Osteoblast (primary cell): ENCODE results near the gene ADARB2. TPM values are rescaled to one million over a fixed set of nuclear protein-coding genes. Genes with fewer than 3 reads are reported as not detected.

Experiments used
- DNase-seq: peaks from one replicate; pipeline ENCODE4 v3.0.0; 2011; ENCODE audit warnings: low spot score, mixed read lengths; ENCODE audit not compliant: insufficient read length; ENCODE audit errors: missing footprints
- H2AFZ ChIP-seq: 2 replicates; pipeline ENCODE4 v1.6.0; 2011; ENCODE audit warnings: mild to moderate bottlenecking, low read length
- H3K27ac ChIP-seq: 2 replicates; pipeline ENCODE4 v1.5.1; 2011; ENCODE audit warnings: mild to moderate bottlenecking, low read depth, low read length, moderate library complexity
- H3K27me3 ChIP-seq: 2 replicates; pipeline ENCODE4 v1.6.0; 2012; ENCODE audit warnings: mild to moderate bottlenecking, control low read depth, inconsistent platforms, low read length, moderate library complexity; ENCODE audit not compliant: insufficient read depth
- H3K36me3 ChIP-seq: 2 replicates; pipeline ENCODE4 v1.5.1; 2011; ENCODE audit warnings: mild to moderate bottlenecking, low read length, control low read depth, moderate library complexity; ENCODE audit not compliant: insufficient read depth
- H3K4me1 ChIP-seq: 2 replicates; pipeline ENCODE4 v1.5.1; 2011; ENCODE audit warnings: mild to moderate bottlenecking, low read length, control low read depth, moderate library complexity; ENCODE audit not compliant: insufficient read depth
- H3K4me2 ChIP-seq: 2 replicates; pipeline ENCODE4 v1.6.0; 2011; ENCODE audit warnings: mild to moderate bottlenecking, low read length; ENCODE audit not compliant: insufficient read depth
- H3K4me3 ChIP-seq: fragments of 200-600 bp; sonication (generic); 3 replicates; pipeline ENCODE4 v1.5.1; 2012; ENCODE audit warnings: mild to moderate bottlenecking, low read length, inconsistent platforms; ENCODE audit not compliant: insufficient read depth
- H3K79me2 ChIP-seq: 2 replicates; pipeline ENCODE4 v1.6.0; 2012; ENCODE audit warnings: mild to moderate bottlenecking, low read length, control low read depth, inconsistent platforms; ENCODE audit not compliant: insufficient read depth
- H3K9me3 ChIP-seq: 2 replicates; pipeline ENCODE4 v1.5.1; 2011; ENCODE audit warnings: low read depth, low read length, control low read depth
- H4K20me1 ChIP-seq: 2 replicates; pipeline ENCODE4 v1.6.0; 2012; ENCODE audit warnings: mild to moderate bottlenecking, low read length, control low read depth; ENCODE audit not compliant: insufficient read depth
- total RNA-seq: library from RNA; depleted of rRNA; stranded (reverse); fragments of >200 nt; gene quantifications from 2 replicates; pipeline ENCODE4 v1.2.3, GENCODE V29; 2012
- TF ChIP-seq, protein P1 (sequence below): IDR thresholded peaks from 2 replicates; pipeline ENCODE4 v1.5.1; 2011; ENCODE audit warnings: mild to moderate bottlenecking, low read depth, low read length, moderate library complexity; ENCODE audit errors: extremely low read depth

ADARB2 gene
- total RNA-seq, 1 donor: not detected

DNA sequence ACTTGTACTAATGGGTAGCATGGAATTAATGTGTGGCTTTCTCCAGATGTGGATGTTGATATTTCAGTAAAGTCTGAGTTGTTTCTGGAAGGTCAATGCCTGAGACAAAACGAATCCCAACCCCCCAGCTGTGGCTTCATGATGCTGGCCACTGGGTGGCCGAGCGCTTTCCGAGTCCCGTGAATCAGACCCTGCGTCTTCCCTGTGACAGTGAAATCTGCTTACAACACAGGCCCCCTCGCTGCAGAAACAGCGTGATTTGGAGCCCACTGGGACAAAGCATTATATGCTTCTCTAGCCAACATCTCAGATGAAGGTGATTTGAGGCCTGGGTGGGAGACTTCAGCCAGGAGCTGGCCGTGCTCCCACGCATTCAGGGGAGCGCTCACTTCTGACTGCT is 556.5 kb downstream of the ADARB2 start:
- Histone ChIP-seq H3K27me3 (no peaks in the 10 kb centered on the region), H3K79me2 (no peaks in the 10 kb centered on the region), H3K36me3 (no peaks in the 10 kb centered on the region), H3K9me3 (no peaks in the 10 kb centered on the region), H2AFZ (no peak overlapping the region), H3K4me1 (no peaks in the 10 kb centered on the region), H3K4me3 (no peak overlapping the region), H3K4me2 (no peak overlapping the region), H3K27ac (no peak overlapping the region), H4K20me1 (no peaks in the 10 kb centered on the region)
- DNase-seq: no peak
- TF ChIP-seq, protein P1, sequence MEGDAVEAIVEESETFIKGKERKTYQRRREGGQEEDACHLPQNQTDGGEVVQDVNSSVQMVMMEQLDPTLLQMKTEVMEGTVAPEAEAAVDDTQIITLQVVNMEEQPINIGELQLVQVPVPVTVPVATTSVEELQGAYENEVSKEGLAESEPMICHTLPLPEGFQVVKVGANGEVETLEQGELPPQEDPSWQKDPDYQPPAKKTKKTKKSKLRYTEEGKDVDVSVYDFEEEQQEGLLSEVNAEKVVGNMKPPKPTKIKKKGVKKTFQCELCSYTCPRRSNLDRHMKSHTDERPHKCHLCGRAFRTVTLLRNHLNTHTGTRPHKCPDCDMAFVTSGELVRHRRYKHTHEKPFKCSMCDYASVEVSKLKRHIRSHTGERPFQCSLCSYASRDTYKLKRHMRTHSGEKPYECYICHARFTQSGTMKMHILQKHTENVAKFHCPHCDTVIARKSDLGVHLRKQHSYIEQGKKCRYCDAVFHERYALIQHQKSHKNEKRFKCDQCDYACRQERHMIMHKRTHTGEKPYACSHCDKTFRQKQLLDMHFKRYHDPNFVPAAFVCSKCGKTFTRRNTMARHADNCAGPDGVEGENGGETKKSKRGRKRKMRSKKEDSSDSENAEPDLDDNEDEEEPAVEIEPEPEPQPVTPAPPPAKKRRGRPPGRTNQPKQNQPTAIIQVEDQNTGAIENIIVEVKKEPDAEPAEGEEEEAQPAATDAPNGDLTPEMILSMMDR: no peak

DNA sequence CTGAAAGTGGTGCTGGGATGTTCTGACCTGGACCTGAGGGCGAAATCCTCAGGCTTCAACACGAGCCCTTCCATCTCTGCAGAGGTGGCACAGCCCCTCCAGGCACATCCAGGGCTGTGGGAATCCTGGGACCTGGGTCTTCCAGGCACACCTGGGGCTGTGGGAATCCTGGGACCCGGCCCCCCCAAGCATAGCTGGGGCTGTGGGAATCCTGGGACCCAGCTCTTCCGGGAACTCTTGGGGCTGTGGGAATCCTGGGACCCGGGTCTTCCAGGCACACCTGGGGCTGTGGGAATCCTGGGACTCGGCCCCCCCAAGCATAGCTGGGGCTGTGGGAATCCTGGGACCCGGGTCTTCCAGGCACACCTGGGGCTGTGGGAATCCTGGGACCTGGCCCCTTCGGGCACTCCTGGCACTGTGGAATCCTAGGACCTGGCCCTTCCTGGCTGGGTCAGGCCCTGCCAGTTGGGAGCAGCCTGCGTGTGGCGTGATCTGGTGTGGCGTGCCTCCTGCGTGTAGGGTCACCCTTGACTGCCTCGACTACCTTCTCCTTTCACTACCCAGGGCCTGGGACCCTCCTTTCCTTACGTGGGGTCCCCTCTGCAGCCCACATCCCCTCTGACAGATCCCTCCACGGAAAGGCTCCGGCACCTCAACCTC is 557.1 kb downstream of the ADARB2 start:
- Histone ChIP-seq H3K36me3 (no peaks in the 10 kb centered on the region), H3K79me2 (no peaks in the 10 kb centered on the region), H4K20me1 (no peaks in the 10 kb centered on the region), H3K4me3 (no peak overlapping the region), H3K4me1 (no peaks in the 10 kb centered on the region), H3K27ac (no peak overlapping the region), H3K27me3 (no peaks in the 10 kb centered on the region), H2AFZ (no peak overlapping the region), H3K9me3 (no peaks in the 10 kb centered on the region), H3K4me2 (no peak overlapping the region)
- TF ChIP-seq, protein P1: no peak
- no peak for DNase-seq

DNA sequence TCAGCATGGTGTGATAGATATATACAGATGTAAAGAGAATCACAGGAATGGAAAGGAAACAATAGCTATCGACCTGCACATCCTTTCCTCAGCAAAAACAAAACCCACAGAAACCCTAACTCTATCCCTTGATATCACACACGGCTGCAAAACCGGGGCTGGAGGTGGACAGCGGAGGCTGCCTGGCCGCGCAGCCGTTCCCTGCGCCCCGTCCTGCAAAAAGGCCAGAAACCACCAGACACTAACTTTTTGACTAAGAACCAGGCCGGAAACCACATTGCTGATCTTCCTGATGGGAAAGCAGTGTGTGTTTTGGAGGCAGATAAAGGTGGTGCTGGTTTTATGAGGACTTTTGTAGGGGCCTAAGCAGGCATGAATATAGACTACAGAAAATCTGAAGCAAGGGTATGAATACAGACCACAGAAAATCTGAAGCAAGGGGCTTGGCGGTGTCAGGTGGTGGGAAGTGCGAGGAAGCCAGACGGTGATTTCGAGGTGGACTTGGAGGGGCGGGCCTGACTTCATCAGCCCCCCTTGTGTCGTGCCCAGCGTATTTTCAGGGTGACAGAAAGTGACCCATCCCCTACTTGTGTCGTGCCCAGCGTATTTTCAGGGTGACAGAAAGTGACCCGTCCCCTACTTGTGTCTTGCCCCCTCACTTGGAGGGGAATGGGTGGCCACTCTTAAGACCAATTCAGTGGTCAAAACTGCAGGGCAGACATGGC is 557.8 kb downstream of the ADARB2 start:
- H3K79me2 ChIP-seq: no peaks in the 10 kb centered on the region
- no peaks in the 10 kb centered on the region for H3K36me3 ChIP-seq
- H3K9me3 ChIP-seq: no peaks in the 10 kb centered on the region
- no peaks in the 10 kb centered on the region for H3K4me1 ChIP-seq
- TF ChIP-seq, protein P1: no peak
- no peaks in the 10 kb centered on the region for H4K20me1 ChIP-seq
- H3K4me3 ChIP-seq: no peak overlapping the region
- H2AFZ ChIP-seq: no peak overlapping the region
- no peak overlapping the region for H3K4me2 ChIP-seq
- DNase-seq: no peak
- H3K27me3 ChIP-seq: no peaks in the 10 kb centered on the region
- H3K27ac ChIP-seq: no peak overlapping the region

DNA sequence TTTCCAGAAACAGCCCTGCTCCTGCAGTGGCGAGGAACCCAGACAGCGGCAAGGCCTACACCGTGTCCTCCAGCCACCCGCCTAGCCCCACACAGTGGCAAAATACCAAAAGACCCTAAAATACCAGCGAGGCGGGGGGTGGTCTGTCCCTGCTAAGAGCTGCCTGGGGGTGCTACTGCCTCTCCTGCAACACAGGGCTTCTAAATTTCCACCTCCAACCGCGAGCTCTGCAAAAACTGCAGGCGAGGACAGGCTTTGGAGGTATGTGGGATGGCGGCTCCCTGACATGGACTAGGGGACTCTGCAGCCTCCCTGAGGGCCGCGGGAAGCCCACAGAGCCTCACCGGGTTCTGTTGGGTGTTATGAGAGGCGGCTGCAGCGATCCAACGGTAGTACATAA is 558.8 kb downstream of the ADARB2 start:
- H3K36me3 ChIP-seq: no peaks in the 10 kb centered on the region
- no peak overlapping the region for H2AFZ ChIP-seq
- H3K79me2 ChIP-seq: no peaks in the 10 kb centered on the region
- H3K4me2 ChIP-seq: no peak overlapping the region
- TF ChIP-seq, protein P1: no peak
- H3K27me3 ChIP-seq: no peaks in the 10 kb centered on the region
- no peak for DNase-seq
- H3K27ac ChIP-seq: no peak overlapping the region
- H3K4me1 ChIP-seq: no peaks in the 10 kb centered on the region
- no peaks in the 10 kb centered on the region for H4K20me1 ChIP-seq
- no peak overlapping the region for H3K4me3 ChIP-seq
- no peaks in the 10 kb centered on the region for H3K9me3 ChIP-seq
